ENCODE measurements around the gene BMPR1A.

DNA sequence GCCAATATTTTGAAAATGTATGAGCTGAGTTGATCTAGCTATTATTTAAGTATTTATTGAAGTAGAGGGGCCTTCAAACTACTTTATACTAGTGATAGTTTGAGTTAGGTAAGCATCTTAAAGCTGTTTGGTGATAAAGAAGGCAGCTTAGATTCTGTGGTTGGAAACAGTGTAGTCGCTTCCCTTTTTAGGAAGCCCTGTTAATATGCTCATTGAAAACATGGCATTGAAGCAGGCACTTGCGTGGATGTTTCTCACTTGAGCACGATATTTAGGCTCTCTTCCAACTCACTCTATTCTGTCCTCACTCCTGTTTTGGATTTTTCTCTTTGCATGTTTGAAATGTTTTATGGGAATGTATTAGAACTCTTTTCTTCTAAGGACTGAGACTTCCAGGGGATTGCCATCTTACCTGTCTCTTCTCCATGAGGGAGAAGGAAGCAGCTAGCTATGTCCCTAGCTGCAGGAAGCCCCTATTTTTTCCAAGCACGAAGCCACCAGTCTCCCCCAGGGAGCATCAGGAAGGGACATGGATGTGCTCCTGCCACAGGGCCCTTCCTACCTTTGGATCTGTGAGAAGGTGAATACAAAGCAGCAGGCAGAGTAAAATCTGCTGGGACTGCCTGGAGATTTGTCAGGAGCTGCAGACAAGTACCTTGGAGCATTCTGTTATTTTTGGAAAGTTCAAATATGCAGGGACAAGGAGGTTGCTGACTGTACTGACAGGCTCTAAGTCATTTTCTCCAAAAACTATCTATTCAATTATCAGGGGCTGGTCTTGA lies 22.0 kb upstream of the BMPR1A start:
- TF ChIP-seq CTCF (IDR thresholded peaks at IDR 0.05 in 2 of 3, conservative IDR thresholded peaks at IDR 0.05 in 1 of 3; ENCODE audit: borderline replicate concordance in 1 of 3, insufficient read depth in 1 of 3, low read depth in 2 of 3, low read length in 2 of 3) (no peak), ZNF274 (IDR thresholded peaks at IDR 0.05; ENCODE audit: low read depth, low read length) (no peak)
